ENCODE data around the gene MCF2. TPM values are rescaled to one million over a fixed set of nuclear protein-coding genes. Genes with fewer than 3 reads are reported as not detected.

Gene MCF2
- total RNA-seq, 1 experiment from 2014 or later, result 2.7 TPM

DNA sequence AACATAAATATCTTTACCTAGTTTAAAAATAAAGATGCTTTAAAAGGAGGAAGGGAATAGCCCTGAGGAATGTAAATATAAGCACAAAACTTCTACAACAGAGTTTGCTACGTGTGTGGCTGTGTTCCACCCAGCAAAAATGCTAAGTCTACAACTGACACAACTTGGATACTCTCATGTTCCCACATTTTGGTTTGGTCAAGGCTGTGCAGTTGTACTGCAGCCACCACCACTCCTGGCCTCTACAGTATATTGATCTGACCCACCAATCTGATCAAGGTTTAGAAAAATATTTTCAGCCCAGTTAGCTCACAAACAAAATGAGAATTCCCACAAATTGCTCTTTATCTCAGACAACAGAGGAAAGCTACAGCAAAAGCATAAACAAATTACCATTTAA lies 165.3 kb downstream of the MCF2 start:
- no peak overlapping the region for H3K27ac ChIP-seq (ENCODE audit: low read depth, low read length, poor library complexity, severe bottlenecking)
- BruUV-seq (replicated peaks), result no TSS peak
- POLR2A ChIA-PET (ENCODE audit: low non-redundant PET), result no interaction called here
- H3K4me3 ChIP-seq (ENCODE audit: low read depth, low read length, poor library complexity, severe bottlenecking), result no peak overlapping the region
- intact Hi-C loops (cut with micrococcal nuclease; ENCODE audit: unreplicated experiment), result no loop called here
- TF ChIP-seq, protein P1, sequence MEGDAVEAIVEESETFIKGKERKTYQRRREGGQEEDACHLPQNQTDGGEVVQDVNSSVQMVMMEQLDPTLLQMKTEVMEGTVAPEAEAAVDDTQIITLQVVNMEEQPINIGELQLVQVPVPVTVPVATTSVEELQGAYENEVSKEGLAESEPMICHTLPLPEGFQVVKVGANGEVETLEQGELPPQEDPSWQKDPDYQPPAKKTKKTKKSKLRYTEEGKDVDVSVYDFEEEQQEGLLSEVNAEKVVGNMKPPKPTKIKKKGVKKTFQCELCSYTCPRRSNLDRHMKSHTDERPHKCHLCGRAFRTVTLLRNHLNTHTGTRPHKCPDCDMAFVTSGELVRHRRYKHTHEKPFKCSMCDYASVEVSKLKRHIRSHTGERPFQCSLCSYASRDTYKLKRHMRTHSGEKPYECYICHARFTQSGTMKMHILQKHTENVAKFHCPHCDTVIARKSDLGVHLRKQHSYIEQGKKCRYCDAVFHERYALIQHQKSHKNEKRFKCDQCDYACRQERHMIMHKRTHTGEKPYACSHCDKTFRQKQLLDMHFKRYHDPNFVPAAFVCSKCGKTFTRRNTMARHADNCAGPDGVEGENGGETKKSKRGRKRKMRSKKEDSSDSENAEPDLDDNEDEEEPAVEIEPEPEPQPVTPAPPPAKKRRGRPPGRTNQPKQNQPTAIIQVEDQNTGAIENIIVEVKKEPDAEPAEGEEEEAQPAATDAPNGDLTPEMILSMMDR (conservative IDR thresholded peaks at IDR 0.05; ENCODE audit: low read depth, low read length), result no peak
- no peak for TF ChIP-seq EZH2 (IDR thresholded peaks at IDR 0.05; ENCODE audit: borderline replicate concordance, low read depth, low read length, poor library complexity, severe bottlenecking)
- H3K9me3 ChIP-seq (ENCODE audit: low read depth, low read length, poor library complexity, severe bottlenecking), result no peaks in the 10 kb centered on the region
- DNase-seq (ENCODE audit: low spot score), result no peak
- H3K36me3 ChIP-seq (ENCODE audit: insufficient read depth, low read length, poor library complexity, severe bottlenecking), result no peaks in the 10 kb centered on the region
- no peaks in the 10 kb centered on the region for H3K27me3 ChIP-seq (replicated peaks; ENCODE audit: insufficient read depth, low read depth, low read length, poor library complexity)
- CTCF ChIA-PET, result no interaction called here
- H3K4me1 ChIP-seq (ENCODE audit: insufficient read depth, low read length, poor library complexity, severe bottlenecking), result peaks cover 12% of the 10 kb centered on the region

DNA sequence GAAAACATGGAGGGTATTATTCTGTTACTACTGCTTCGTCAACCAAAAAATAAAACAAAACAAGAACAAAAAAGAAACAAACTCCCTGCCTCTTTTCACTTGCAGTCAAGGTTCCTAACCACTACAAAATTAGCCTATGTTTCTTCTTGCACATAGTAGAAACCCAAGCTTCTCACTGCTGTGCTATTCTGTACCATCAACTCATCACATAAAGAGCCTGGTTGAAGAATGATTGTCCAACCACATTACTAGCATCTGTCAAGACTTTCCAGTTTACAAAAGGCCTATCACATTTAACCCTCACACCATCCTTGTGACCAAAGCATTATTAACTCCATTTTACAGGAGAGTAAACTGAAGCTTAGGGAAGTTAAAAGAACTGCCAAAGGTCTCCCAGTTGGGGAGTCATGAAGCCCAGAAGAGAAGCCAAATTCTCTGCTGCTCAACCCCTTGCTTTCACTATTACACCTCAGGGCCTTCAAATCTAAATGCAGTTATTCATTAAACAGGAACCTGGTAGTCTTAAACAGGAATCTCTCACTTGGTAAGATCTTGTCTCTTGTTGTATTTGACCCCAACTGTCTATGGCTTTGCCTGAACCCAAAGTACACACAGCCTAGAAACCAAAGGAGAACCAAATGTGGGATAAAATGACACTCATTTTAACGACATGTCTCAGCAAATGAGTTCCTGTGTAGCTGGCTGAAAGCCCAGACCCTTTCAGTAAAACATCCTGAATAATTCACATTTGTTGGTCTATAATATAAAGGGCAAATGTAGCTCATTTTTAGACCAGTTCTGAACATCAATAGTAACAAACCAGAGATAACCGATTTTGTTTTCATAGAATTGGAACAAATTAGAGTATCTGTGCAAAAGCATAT lies 168.8 kb downstream of the MCF2 start:
- no peaks in the 10 kb centered on the region for H3K9me3 ChIP-seq (ENCODE audit: low read depth, low read length, poor library complexity, severe bottlenecking)
- peak; percentile 72 for DNase-seq (ENCODE audit: low spot score)
- no peaks in the 10 kb centered on the region for H3K36me3 ChIP-seq (ENCODE audit: insufficient read depth, low read length, poor library complexity, severe bottlenecking)
- ChIA-PET CTCF (interaction anchor here (0.7 kb wide), 1 partner anchor 971 kb away, joined by 4 read pairs; no protein-coding TSS in a partner anchor), POLR2A (ENCODE audit: low non-redundant PET) (no interaction called here)
- no peaks in the 10 kb centered on the region for H3K27me3 ChIP-seq (replicated peaks; ENCODE audit: insufficient read depth, low read depth, low read length, poor library complexity)
- no peak overlapping the region for H3K4me3 ChIP-seq (ENCODE audit: low read depth, low read length, poor library complexity, severe bottlenecking)
- H3K4me1 ChIP-seq (ENCODE audit: insufficient read depth, low read length, poor library complexity, severe bottlenecking), result peaks cover 16% of the 10 kb centered on the region
- intact Hi-C loops (cut with micrococcal nuclease; ENCODE audit: unreplicated experiment), result no loop called here
- no peak for TF ChIP-seq EZH2 (IDR thresholded peaks at IDR 0.05; ENCODE audit: borderline replicate concordance, low read depth, low read length, poor library complexity, severe bottlenecking)
- TF ChIP-seq, protein P1 (conservative IDR thresholded peaks at IDR 0.05; ENCODE audit: low read depth, low read length), result no peak
- H3K27ac ChIP-seq (ENCODE audit: low read depth, low read length, poor library complexity, severe bottlenecking), result peak overlapping the region; percentile 33
- BruUV-seq (replicated peaks), result no TSS peak

DNA sequence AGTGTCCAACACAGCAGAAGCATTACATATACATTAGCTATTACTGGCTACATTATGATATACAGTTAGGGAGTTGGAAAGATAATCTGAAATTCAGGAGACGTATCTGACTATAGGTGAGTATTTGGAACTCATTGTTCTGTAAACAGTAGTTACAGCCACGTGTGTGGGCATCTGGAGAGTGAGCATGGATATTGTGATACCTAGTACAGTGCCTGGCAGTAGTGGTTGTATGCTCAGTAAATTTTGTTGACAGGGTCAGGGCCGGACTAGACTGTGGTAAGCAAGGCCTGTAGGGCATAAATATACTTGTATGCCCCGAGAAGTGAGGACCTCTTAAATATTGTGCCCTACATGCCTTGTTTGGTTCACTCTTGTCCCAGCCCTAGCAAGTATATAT lies 174.5 kb downstream of the MCF2 start:
- no peak for DNase-seq (ENCODE audit: low spot score)
- H3K27me3 ChIP-seq (replicated peaks; ENCODE audit: insufficient read depth, low read depth, low read length, poor library complexity), result no peaks in the 10 kb centered on the region
- no peaks in the 10 kb centered on the region for H3K9me3 ChIP-seq (ENCODE audit: low read depth, low read length, poor library complexity, severe bottlenecking)
- peaks cover 8% of the 10 kb centered on the region for H3K4me1 ChIP-seq (ENCODE audit: insufficient read depth, low read length, poor library complexity, severe bottlenecking)
- POLR2A ChIA-PET (ENCODE audit: low non-redundant PET), result no interaction called here
- H3K27ac ChIP-seq (ENCODE audit: low read depth, low read length, poor library complexity, severe bottlenecking), result no peak overlapping the region
- intact Hi-C loops (cut with micrococcal nuclease; ENCODE audit: unreplicated experiment), result no loop called here
- no peak overlapping the region for H3K4me3 ChIP-seq (ENCODE audit: low read depth, low read length, poor library complexity, severe bottlenecking)
- no peaks in the 10 kb centered on the region for H3K36me3 ChIP-seq (ENCODE audit: insufficient read depth, low read length, poor library complexity, severe bottlenecking)
- TF ChIP-seq EZH2 (IDR thresholded peaks at IDR 0.05; ENCODE audit: borderline replicate concordance, low read depth, low read length, poor library complexity, severe bottlenecking), result no peak
- TF ChIP-seq, protein P1 (conservative IDR thresholded peaks at IDR 0.05; ENCODE audit: low read depth, low read length), result no peak
- no TSS peak for BruUV-seq (replicated peaks)
- CTCF ChIA-PET, result no interaction called here
